K562 (cell line): Measurements from ENCODE around the gene CCDC187. TPM values are rescaled to one million over a fixed set of nuclear protein-coding genes. Genes with fewer than 3 reads are reported as not detected.

Experiments
- ARID1B ChIP-seq: fragments of 450-650 bp; IDR thresholded peaks from 2 replicates; pipeline ENCODE4 v1.6.1; 2016; ENCODE audit warnings: antibody characterized with exemption, mild to moderate bottlenecking, inconsistent platforms
- ARID2 ChIP-seq: fragments of 450-650 bp; IDR thresholded peaks from 2 replicates; pipeline ENCODE4 v1.6.1; 2017; ENCODE audit warnings: antibody characterized with exemption, mild to moderate bottlenecking
- BRCA1 ChIP-seq, 2 experiments: fragments of 450-650 bp in 1 of 2; sonication (generic) in 1 of 2; formaldehyde crosslinking in 1 of 2; IDR thresholded peaks; 2 replicates each; pipeline versions ENCODE4 v1.5.0 to v1.6.1; 2017 to 2020; ENCODE audit warnings: mild to moderate bottlenecking in 1 of 2, missing genetic modification reagents in 1 of 2
- BRF1 ChIP-seq: IDR thresholded peaks from 3 replicates; pipeline ENCODE4 v1.6.1; 2011; ENCODE audit warnings: borderline replicate concordance, mild to moderate bottlenecking; ENCODE audit not compliant: insufficient read length; ENCODE audit errors: extremely low read depth
- CCAR2 ChIP-seq: fragments of 200-400 bp; formaldehyde crosslinking; IDR thresholded peaks from 2 replicates; pipeline ENCODE4 v1.6.1; 2017; ENCODE audit warnings: mild to moderate bottlenecking, low read depth, low read length
- DIDO1 ChIP-seq: fragments of 450-650 bp; IDR thresholded peaks from 2 replicates; pipeline ENCODE4 v1.6.1; 2016; ENCODE audit warnings: low read depth, missing biosample characterization, missing genetic modification characterization
- ELK1 ChIP-seq: sonication (generic); formaldehyde crosslinking; IDR thresholded peaks from 2 replicates; pipeline ENCODE4 v1.8.1; 2022; ENCODE audit warnings: missing genetic modification reagents
- GATAD2A ChIP-seq: fragments of 450-650 bp; IDR thresholded peaks from 2 replicates; pipeline ENCODE4 v1.6.1; 2017
- HDAC3 ChIP-seq: fragments of 450-650 bp; IDR thresholded peaks from 2 replicates; pipeline ENCODE4 v1.6.1; 2018; ENCODE audit warnings: borderline replicate concordance, mild to moderate bottlenecking, moderate library complexity; ENCODE audit not compliant: partially characterized antibody
- HDAC6 ChIP-seq: IDR thresholded peaks from 2 replicates; pipeline ENCODE4 v1.6.1; 2012; ENCODE audit warnings: low read depth, mild to moderate bottlenecking, control low read depth, inconsistent platforms, low read length, moderate library complexity
- HNRNPK ChIP-seq: fragments of 200-400 bp; formaldehyde crosslinking; IDR thresholded peaks from one replicate; pipeline ENCODE4 v1.6.1; 2018; ENCODE audit warnings: mild to moderate bottlenecking, low read depth, low read length; ENCODE audit not compliant: poor library complexity, severe bottlenecking
- LCOR ChIP-seq: sonication (generic); formaldehyde crosslinking; IDR thresholded peaks from 2 replicates; pipeline ENCODE4 v1.8.0; 2022; ENCODE audit warnings: mild to moderate bottlenecking, missing genetic modification reagents
- MBD2 ChIP-seq: sonication (generic); IDR thresholded peaks from 2 replicates; pipeline ENCODE4 v1.6.1; 2016; ENCODE audit warnings: low read depth, borderline replicate concordance
- NR2C1 ChIP-seq, 2 experiments: fragments of 450-650 bp; IDR thresholded peaks; 2 replicates each; pipeline ENCODE4 v1.6.1; 2017; ENCODE audit warnings: mild to moderate bottlenecking in 2 of 2, antibody characterized with exemption in 1 of 2, inconsistent platforms in 1 of 2, missing compliant biosample characterization in 1 of 2, missing genetic modification characterization in 1 of 2
- NR3C1 ChIP-seq: sonication (generic); formaldehyde crosslinking; IDR thresholded peaks from 2 replicates; pipeline ENCODE4 v1.8.1; 2022; ENCODE audit warnings: missing genetic modification reagents
- PCBP1 ChIP-seq: fragments of 200-400 bp; formaldehyde crosslinking; IDR thresholded peaks from 2 replicates; pipeline ENCODE4 v1.6.1; 2018; ENCODE audit warnings: mild to moderate bottlenecking, low read depth, low read length; ENCODE audit not compliant: poor library complexity, severe bottlenecking
- POLR2B ChIP-seq: fragments of 450-650 bp; IDR thresholded peaks from 2 replicates; pipeline ENCODE4 v1.6.1; 2018; ENCODE audit warnings: low read depth; ENCODE audit not compliant: partially characterized antibody
- PRPF4 ChIP-seq: fragments of 200-400 bp; formaldehyde crosslinking; IDR thresholded peaks from one replicate; pipeline ENCODE4 v1.6.1; 2017; ENCODE audit warnings: low read length, low read depth, mild to moderate bottlenecking; ENCODE audit not compliant: insufficient read depth, poor library complexity, severe bottlenecking
- RB1 ChIP-seq: fragments of 450-650 bp; IDR thresholded peaks from 2 replicates; pipeline ENCODE4 v1.6.1; 2017; ENCODE audit warnings: low read depth, mild to moderate bottlenecking
- TAF7 ChIP-seq: fragments of 450-650 bp; IDR thresholded peaks from 2 replicates; pipeline ENCODE4 v1.6.1; 2016; ENCODE audit warnings: missing genetic modification characterization, missing compliant biosample characterization
- TCF3 ChIP-seq: sonication (generic); formaldehyde crosslinking; IDR thresholded peaks from 2 replicates; pipeline ENCODE4 v1.4.0; 2020; ENCODE audit warnings: mild to moderate bottlenecking, missing genetic modification reagents
- TCF7 ChIP-seq: sonication (generic); IDR thresholded peaks from 2 replicates; pipeline ENCODE4 v1.6.1; 2016; ENCODE audit warnings: antibody characterized with exemption, borderline replicate concordance
- TRIM24 ChIP-seq, 2 experiments: fragments of 450-650 bp; IDR thresholded peaks; 2 replicates each; pipeline ENCODE4 v1.6.1; 2016
- ZBTB5 ChIP-seq: fragments of 450-650 bp; IDR thresholded peaks from 2 replicates; pipeline ENCODE4 v1.6.1; 2017; ENCODE audit warnings: antibody characterized with exemption
- ZC3H4 ChIP-seq: sonication (generic); formaldehyde crosslinking; IDR thresholded peaks from 2 replicates; pipeline ENCODE4 v1.9.0; 2021; ENCODE audit warnings: missing genetic modification reagents, borderline replicate concordance
- ZC3H8 ChIP-seq: fragments of 450-650 bp; IDR thresholded peaks from 2 replicates; pipeline ENCODE4 v1.6.1; 2017
- ZNF263 ChIP-seq: sonication (generic); formaldehyde crosslinking; IDR thresholded peaks from 2 replicates; pipeline ENCODE4 v1.8.0; 2022; ENCODE audit warnings: mild to moderate bottlenecking, missing genetic modification reagents, borderline replicate concordance
- ZNF431 ChIP-seq: sonication (generic); formaldehyde crosslinking; IDR thresholded peaks from 2 replicates; pipeline ENCODE4 v1.8.0; 2022; ENCODE audit warnings: mild to moderate bottlenecking, missing genetic modification reagents
- ZNF436 ChIP-seq: fragments of 250-450, 450-650 bp; sonication (Bioruptor Pico); formaldehyde crosslinking; IDR thresholded peaks from 2 replicates; pipeline ENCODE4 v1.7.0; 2020; ENCODE audit warnings: mild to moderate bottlenecking
- ZSCAN29 ChIP-seq: fragments of 450-650 bp; IDR thresholded peaks from 2 replicates; pipeline ENCODE4 v1.6.1; 2017
- polyA plus RNA-seq, 8 experiments: library from polyadenylated mRNA; depleted of rRNA in 4 of 8; stranded (reverse) in 5 of 8; unstranded in 3 of 8; fragments of >200 nt; fragmentation: Nextera tagmentation in 2 of 8; fragmentation: Illumina TruSeq in 1 of 8; extraction: Ambion mirVana in 2 of 8; extraction: Trizol in 1 of 8; gene quantifications; 2 replicates each; pipeline versions ENCODE4 v1.2.1 to v1.2.3, GENCODE V29; 2011 to 2014; ENCODE audit warnings: inconsistent platforms in 1 of 8, missing spikeins in 1 of 8
- total RNA-seq, 7 experiments: library from RNA; depleted of rRNA in 6 of 7; stranded (reverse); fragments of >200 nt in 6 of 7; fragmentation: Illumina TruSeq in 2 of 7; extraction: Trizol in 2 of 7; gene quantifications; 2 replicates each; pipeline versions ENCODE4 v1.2.1 to v1.2.3, GENCODE V29; 2011 to 2021; ENCODE audit warnings: low replicate concordance in 1 of 7

The CCDC187 gene
- total and polyA plus RNA-seq, 9 of the 15 experiments (the other 6 are each of a cell fraction or from before 2014, with no cell fraction given) = not detected

GRCh38 chr9:136307215-136307750 lies 3.4 kb upstream of the CCDC187 start (continued):
- TF ChIP-seq NR2C1 (IDR thresholded peaks at IDR 0.05) = no peak
- TF ChIP-seq NR2C1 (tag; IDR thresholded peaks at IDR 0.05) = no peak
- TF ChIP-seq ZBTB5 = peak; percentile 81
- TF ChIP-seq TCF3 (CRISPR knock-in tag) = no peak
- peak; percentile 61; the same call in 1 of the 2 replicates for TF ChIP-seq HDAC6
- TF ChIP-seq ELK1 (CRISPR knock-in tag) = no peak
- TF ChIP-seq HDAC3 = no peak
- no peak for TF ChIP-seq PRPF4
- no peak for TF ChIP-seq TCF7
- TF ChIP-seq ZNF436 (CRISPR knock-in tag) = no peak
- peak; percentile 31 for TF ChIP-seq POLR2B
- no peak for TF ChIP-seq HNRNPK
- TF ChIP-seq MBD2 = no peak
- peak; percentile 17; the same call in 1 of the 2 replicates for TF ChIP-seq ARID2
- no peak for TF ChIP-seq PCBP1
- peak; percentile 66 to 78 for TF ChIP-seq TRIM24 (IDR thresholded peaks at IDR 0.05)
- no peak for TF ChIP-seq CCAR2
- TF ChIP-seq RB1 = no peak
- no peak for TF ChIP-seq BRF1
- no peak for TF ChIP-seq DIDO1 (tag)
- no peak for TF ChIP-seq LCOR (CRISPR knock-in tag)
- TF ChIP-seq NR3C1 (CRISPR knock-in tag) = no peak
- peak; percentile 28; the same call in 1 of the 2 replicates for TF ChIP-seq ZNF263
- peak; percentile 47; the same call in 1 of the 2 replicates for TF ChIP-seq ARID1B
- no peak for TF ChIP-seq BRCA1 (IDR thresholded peaks at IDR 0.05)
- TF ChIP-seq BRCA1 (CRISPR knock-in tag; IDR thresholded peaks at IDR 0.05) = no peak
- TF ChIP-seq ZC3H4 (CRISPR knock-in tag) = no peak
- no peak for TF ChIP-seq ZSCAN29
- TF ChIP-seq GATAD2A = 0 out of 2 replicates have a peak, but pooled peaks have one; percentile 21
- TF ChIP-seq ZC3H8 = peak; percentile 73; the same call in 1 of the 2 replicates
- 0 out of 2 replicates have a peak, but pooled peaks have one; percentile 17 for TF ChIP-seq TAF7 (tag)
- no peak for TF ChIP-seq ZNF431 (CRISPR knock-in tag)
